ENCODE results near the gene MRPL12. TPM values are rescaled to one million over a fixed set of nuclear protein-coding genes. Genes with fewer than 3 reads are reported as not detected.

Gene MRPL12
- polyA plus RNA-seq, 5 donors = 23.5 to 52.8 (median 28.3) TPM

GRCh38 chr17:81680150-81680549 is 23.0 kb upstream of the MRPL12 start:
- no peak for DNase-seq

- DNase-seq = no peak
Observed at GRCh38 chr17:81681672-81682071, 21.5 kb upstream of the MRPL12 start.

- no peak for DNase-seq
Observed at GRCh38 chr17:81682565-81683207, 20.5 kb upstream of the MRPL12 start.

GRCh38 chr17:81683208-81683583 is 20.0 kb upstream of the MRPL12 start:
- DNase-seq = no peak

- DNase-seq = peak; percentile 99 to 100
Observed at GRCh38 chr17:81683584-81684441, 19.4 kb upstream of the MRPL12 start, which contains the start of the genes ARL16 and HGS. Gene ARL16, minus strand, starts transcription at chr17:81683797. Its CDS starts 44 bp downstream, at chr17:81683753. Gene HGS, plus strand, starts transcription at chr17:81684011. Its CDS starts 56 bp downstream, at chr17:81684067.

- no peak for DNase-seq
Observed at GRCh38 chr17:81684442-81684911, 18.7 kb upstream of the MRPL12 start.

GRCh38 chr17:81685108-81685507 is 18.1 kb upstream of the MRPL12 start:
- no peak for DNase-seq

GRCh38 chr17:81686614-81687013 is 16.6 kb upstream of the MRPL12 start:
- DNase-seq = no peak

- no peak for DNase-seq
Observed at GRCh38 chr17:81687770-81688541, 15.2 kb upstream of the MRPL12 start.

GRCh38 chr17:81688616-81689015 is 14.6 kb upstream of the MRPL12 start:
- no peak for DNase-seq

GRCh38 chr17:81690066-81690465 is 13.1 kb upstream of the MRPL12 start:
- no peak for DNase-seq

GRCh38 chr17:81690549-81690948 is 12.6 kb upstream of the MRPL12 start:
- no peak for DNase-seq

GRCh38 chr17:81691196-81691595 is 12.0 kb upstream of the MRPL12 start:
- no peak for DNase-seq

GRCh38 chr17:81691608-81692007 is 11.6 kb upstream of the MRPL12 start:
- no peak for DNase-seq

- no peak for DNase-seq
Observed at GRCh38 chr17:81693509-81694210, 9.5 kb upstream of the MRPL12 start.

GRCh38 chr17:81694810-81695209 is 8.4 kb upstream of the MRPL12 start:
- no peak for DNase-seq

- DNase-seq = no peak
Observed at GRCh38 chr17:81695211-81695610, 8.0 kb upstream of the MRPL12 start.

GRCh38 chr17:81695801-81696200 is 7.4 kb upstream of the MRPL12 start:
- DNase-seq = no peak

GRCh38 chr17:81696218-81696941 is 6.8 kb upstream of the MRPL12 start:
- DNase-seq = no peak

GRCh38 chr17:81697261-81698044 is 5.7 kb upstream of the MRPL12 start:
- no peak for DNase-seq
